HepG2 (cell line): ENCODE data around the gene PPARA. TPM values are rescaled to one million over a fixed set of nuclear protein-coding genes. Genes with fewer than 3 reads are reported as not detected.

Source experiments
- AGO1 ChIP-seq: fragments of 200-400 bp; formaldehyde crosslinking; IDR thresholded peaks from 2 replicates; pipeline ENCODE4 v1.6.1; 2017; ENCODE audit warnings: mild to moderate bottlenecking, low read depth, low read length, moderate library complexity; ENCODE audit not compliant: poor library complexity, severe bottlenecking
- ARNT ChIP-seq: fragments of 450-650 bp; IDR thresholded peaks from 2 replicates; pipeline ENCODE4 v1.6.1; 2017
- EEA1 ChIP-seq: sonication (generic); formaldehyde crosslinking; IDR thresholded peaks from 2 replicates; pipeline ENCODE4 v1.5.1; 2020; ENCODE audit warnings: mild to moderate bottlenecking, missing genetic modification reagents, borderline replicate concordance
- ELF1 ChIP-seq: sonication (generic); formaldehyde crosslinking; IDR thresholded peaks from 2 replicates; pipeline ENCODE4 v1.4.0; 2020; ENCODE audit warnings: missing genetic modification reagents
- HDAC2 ChIP-seq: sonication (generic); formaldehyde crosslinking; IDR thresholded peaks from 2 replicates; pipeline ENCODE4 v1.4.0; 2020; ENCODE audit warnings: missing genetic modification reagents
- HES4 ChIP-seq: sonication (generic); formaldehyde crosslinking; IDR thresholded peaks from 2 replicates; pipeline ENCODE4 v1.9.0; 2021; ENCODE audit warnings: mild to moderate bottlenecking, missing genetic modification reagents, borderline replicate concordance
- HNF4A ChIP-seq: sonication (generic); formaldehyde crosslinking; IDR thresholded peaks from 2 replicates; pipeline ENCODE4 v1.4.0; 2020; ENCODE audit warnings: missing genetic modification reagents
- IRF2 ChIP-seq: IDR thresholded peaks from 2 replicates; pipeline ENCODE4 v1.6.1; 2018; ENCODE audit warnings: missing genetic modification reagents, missing compliant biosample characterization
- MTF1 ChIP-seq: sonication (generic); formaldehyde crosslinking; IDR thresholded peaks from 2 replicates; pipeline ENCODE4 v1.5.0; 2020; ENCODE audit warnings: missing genetic modification reagents
- MYNN ChIP-seq: sonication (generic); formaldehyde crosslinking; IDR thresholded peaks from 2 replicates; pipeline ENCODE4 v1.4.0; 2020; ENCODE audit warnings: mild to moderate bottlenecking, low read depth, missing genetic modification reagents
- RELA ChIP-seq: sonication (generic); formaldehyde crosslinking; IDR thresholded peaks from 2 replicates; pipeline ENCODE4 v1.4.0; 2020; ENCODE audit warnings: missing genetic modification reagents
- SMARCC2 ChIP-seq: fragments of 450-650 bp; IDR thresholded peaks from 2 replicates; pipeline ENCODE4 v1.6.1; 2017; ENCODE audit warnings: antibody characterized with exemption, mild to moderate bottlenecking
- TOE1 ChIP-seq: sonication (generic); formaldehyde crosslinking; IDR thresholded peaks from 2 replicates; pipeline ENCODE4 v1.4.0; 2020; ENCODE audit warnings: mild to moderate bottlenecking, missing genetic modification reagents
- U2AF2 ChIP-seq: fragments of 200-400 bp; formaldehyde crosslinking; IDR thresholded peaks from 2 replicates; pipeline ENCODE4 v1.6.1; 2017; ENCODE audit warnings: low read depth, mild to moderate bottlenecking, low read length
- ZNF138 ChIP-seq: sonication (generic); formaldehyde crosslinking; IDR thresholded peaks from 2 replicates; pipeline ENCODE4 v1.5.0; 2020; ENCODE audit warnings: mild to moderate bottlenecking, low read depth, missing genetic modification reagents
- ZNF337 ChIP-seq: sonication (generic); formaldehyde crosslinking; IDR thresholded peaks from 2 replicates; pipeline ENCODE4 v1.5.1; 2020; ENCODE audit warnings: missing genetic modification reagents, low read depth, mild to moderate bottlenecking, borderline replicate concordance
- ZNF343 ChIP-seq: sonication (generic); formaldehyde crosslinking; IDR thresholded peaks from 2 replicates; pipeline ENCODE4 v1.4.0; 2020; ENCODE audit warnings: mild to moderate bottlenecking, missing genetic modification reagents
- ZNF713 ChIP-seq: sonication (generic); formaldehyde crosslinking; IDR thresholded peaks from 2 replicates; pipeline ENCODE4 v1.4.0; 2020; ENCODE audit warnings: mild to moderate bottlenecking, missing genetic modification reagents
- ZNF839 ChIP-seq: sonication (generic); formaldehyde crosslinking; IDR thresholded peaks from 2 replicates; pipeline ENCODE4 v1.4.0; 2020; ENCODE audit warnings: missing genetic modification reagents, mild to moderate bottlenecking, borderline replicate concordance
- polyA plus RNA-seq, 8 experiments: library from polyadenylated mRNA; depleted of rRNA in 3 of 8; stranded (reverse) in 7 of 8; unstranded in 1 of 8; fragments of >200 nt; fragmentation: Illumina TruSeq in 4 of 8; extraction: Trizol in 4 of 8; gene quantifications; 2 replicates each; pipeline versions ENCODE4 v1.2.1 to v1.2.3, GENCODE V29; 2011 to 2016; ENCODE audit warnings: low read depth in 4 of 8, missing spikeins in 1 of 8, mixed read lengths in 1 of 8; ENCODE audit not compliant: insufficient read depth in 1 of 8
- total RNA-seq, 5 experiments: library from RNA; depleted of rRNA; stranded (reverse); fragments of >200 nt; fragmentation: Illumina TruSeq; extraction: Trizol; gene quantifications; 2 replicates each; pipeline ENCODE4 v1.2.3, GENCODE V29; 2016; ENCODE audit warnings: low read depth in 1 of 5
- TF ChIP-seq, protein P1 (sequence below): sonication (generic); formaldehyde crosslinking; IDR thresholded peaks from 2 replicates; pipeline ENCODE4 v1.5.0; 2020; ENCODE audit warnings: mild to moderate bottlenecking, missing genetic modification reagents
- TF ChIP-seq, protein P2 (sequence below): sonication (generic); formaldehyde crosslinking; IDR thresholded peaks from 2 replicates; pipeline ENCODE4 v1.8.0; 2022; ENCODE audit warnings: mild to moderate bottlenecking, missing genetic modification reagents
- TF ChIP-seq, protein P3 (sequence below): sonication (generic); formaldehyde crosslinking; IDR thresholded peaks from 2 replicates; pipeline ENCODE4 v1.4.0; 2020; ENCODE audit warnings: missing genetic modification reagents, borderline replicate concordance
- TF ChIP-seq, protein P4 (sequence below): sonication (generic); formaldehyde crosslinking; IDR thresholded peaks from 2 replicates; pipeline ENCODE4 v1.4.0; 2020; ENCODE audit warnings: low read depth, mild to moderate bottlenecking, missing genetic modification reagents

Gene PPARA
- total and polyA plus RNA-seq, 2 of the 13 experiments (the other 11 are each of a cell fraction or from before 2014, with no cell fraction given): 18.2 to 24.7 TPM

DNA sequence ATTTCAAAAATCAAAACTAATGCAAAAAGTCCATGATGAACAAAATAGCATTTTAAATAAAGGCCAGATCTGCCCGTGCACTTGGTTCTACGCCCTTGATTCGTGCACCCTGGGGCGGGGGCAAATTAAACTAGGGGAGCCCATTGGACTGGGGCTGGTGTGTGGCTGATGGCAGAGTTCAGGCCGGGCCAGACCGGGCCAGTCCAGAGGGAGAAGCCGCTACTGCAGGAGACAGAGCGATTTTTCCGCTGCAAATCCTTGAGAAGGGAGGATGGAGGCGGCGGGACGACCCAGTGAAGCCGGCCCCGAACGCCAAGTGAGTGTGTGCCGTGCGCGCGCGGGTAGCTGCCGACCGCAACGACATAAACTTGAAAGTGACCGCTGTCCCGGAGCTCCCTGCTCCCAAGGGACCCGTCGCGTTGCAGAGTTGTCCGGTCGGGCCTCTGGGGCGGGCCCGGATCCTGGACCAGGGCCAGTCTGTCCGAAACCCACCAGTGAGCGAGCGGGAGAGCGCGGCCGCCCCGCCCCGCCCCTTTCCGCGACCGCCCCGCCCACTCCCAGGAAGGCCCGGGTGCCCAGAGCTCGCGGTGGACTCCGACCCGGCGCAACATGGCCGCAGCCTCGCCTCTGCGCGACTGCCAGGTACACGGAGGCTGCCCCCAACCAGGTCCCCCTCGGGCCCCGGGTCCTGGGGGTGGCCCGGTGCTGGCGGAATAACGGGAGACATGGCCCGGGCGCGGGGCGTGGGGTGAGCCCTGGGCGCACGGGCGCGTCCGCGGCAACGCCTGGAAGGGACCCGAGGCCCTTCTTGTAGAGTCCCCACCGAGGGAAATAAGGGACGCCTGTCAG lies 117.3 kb downstream of the PPARA start, which contains the start of gene TTC38 (continued):
- TF ChIP-seq, protein P1, sequence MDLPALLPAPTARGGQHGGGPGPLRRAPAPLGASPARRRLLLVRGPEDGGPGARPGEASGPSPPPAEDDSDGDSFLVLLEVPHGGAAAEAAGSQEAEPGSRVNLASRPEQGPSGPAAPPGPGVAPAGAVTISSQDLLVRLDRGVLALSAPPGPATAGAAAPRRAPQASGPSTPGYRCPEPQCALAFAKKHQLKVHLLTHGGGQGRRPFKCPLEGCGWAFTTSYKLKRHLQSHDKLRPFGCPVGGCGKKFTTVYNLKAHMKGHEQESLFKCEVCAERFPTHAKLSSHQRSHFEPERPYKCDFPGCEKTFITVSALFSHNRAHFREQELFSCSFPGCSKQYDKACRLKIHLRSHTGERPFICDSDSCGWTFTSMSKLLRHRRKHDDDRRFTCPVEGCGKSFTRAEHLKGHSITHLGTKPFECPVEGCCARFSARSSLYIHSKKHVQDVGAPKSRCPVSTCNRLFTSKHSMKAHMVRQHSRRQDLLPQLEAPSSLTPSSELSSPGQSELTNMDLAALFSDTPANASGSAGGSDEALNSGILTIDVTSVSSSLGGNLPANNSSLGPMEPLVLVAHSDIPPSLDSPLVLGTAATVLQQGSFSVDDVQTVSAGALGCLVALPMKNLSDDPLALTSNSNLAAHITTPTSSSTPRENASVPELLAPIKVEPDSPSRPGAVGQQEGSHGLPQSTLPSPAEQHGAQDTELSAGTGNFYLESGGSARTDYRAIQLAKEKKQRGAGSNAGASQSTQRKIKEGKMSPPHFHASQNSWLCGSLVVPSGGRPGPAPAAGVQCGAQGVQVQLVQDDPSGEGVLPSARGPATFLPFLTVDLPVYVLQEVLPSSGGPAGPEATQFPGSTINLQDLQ (CRISPR knock-in tag): no peak; the same call in 1 of the 2 replicates
- TF ChIP-seq ELF1 (CRISPR knock-in tag) (no peak; the same call in 1 of the 2 replicates), RELA (peak; percentile 60), EEA1 (CRISPR knock-in tag) (peak; percentile 23; the same call in 1 of the 2 replicates), HDAC2 (CRISPR knock-in tag) (no peak; the same call in 1 of the 2 replicates), HES4 (CRISPR knock-in tag) (peak; percentile 29; the same call in 1 of the 2 replicates), ZNF343 (CRISPR knock-in tag) (no peak; the same call in 1 of the 2 replicates), U2AF2 (no peak), MTF1 (CRISPR knock-in tag) (no peak; the same call in 1 of the 2 replicates), IRF2 (CRISPR knock-in tag) (peak; percentile 22), ZNF138 (CRISPR knock-in tag) (no peak), ZNF337 (CRISPR knock-in tag) (no peak), AGO1 (no peak), SMARCC2 (no peak), MYNN (CRISPR knock-in tag) (no peak), HNF4A (CRISPR knock-in tag) (peak; percentile 70), ZNF713 (no peak), ARNT (no peak), TOE1 (CRISPR knock-in tag) (no peak), ZNF839 (CRISPR knock-in tag) (no peak)
- TF ChIP-seq, protein P2, sequence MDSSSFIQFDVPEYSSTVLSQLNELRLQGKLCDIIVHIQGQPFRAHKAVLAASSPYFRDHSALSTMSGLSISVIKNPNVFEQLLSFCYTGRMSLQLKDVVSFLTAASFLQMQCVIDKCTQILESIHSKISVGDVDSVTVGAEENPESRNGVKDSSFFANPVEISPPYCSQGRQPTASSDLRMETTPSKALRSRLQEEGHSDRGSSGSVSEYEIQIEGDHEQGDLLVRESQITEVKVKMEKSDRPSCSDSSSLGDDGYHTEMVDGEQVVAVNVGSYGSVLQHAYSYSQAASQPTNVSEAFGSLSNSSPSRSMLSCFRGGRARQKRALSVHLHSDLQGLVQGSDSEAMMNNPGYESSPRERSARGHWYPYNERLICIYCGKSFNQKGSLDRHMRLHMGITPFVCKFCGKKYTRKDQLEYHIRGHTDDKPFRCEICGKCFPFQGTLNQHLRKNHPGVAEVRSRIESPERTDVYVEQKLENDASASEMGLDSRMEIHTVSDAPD (CRISPR knock-in tag): 0 out of 2 replicates have a peak, but pooled peaks have one; percentile 42
- TF ChIP-seq, protein P3, sequence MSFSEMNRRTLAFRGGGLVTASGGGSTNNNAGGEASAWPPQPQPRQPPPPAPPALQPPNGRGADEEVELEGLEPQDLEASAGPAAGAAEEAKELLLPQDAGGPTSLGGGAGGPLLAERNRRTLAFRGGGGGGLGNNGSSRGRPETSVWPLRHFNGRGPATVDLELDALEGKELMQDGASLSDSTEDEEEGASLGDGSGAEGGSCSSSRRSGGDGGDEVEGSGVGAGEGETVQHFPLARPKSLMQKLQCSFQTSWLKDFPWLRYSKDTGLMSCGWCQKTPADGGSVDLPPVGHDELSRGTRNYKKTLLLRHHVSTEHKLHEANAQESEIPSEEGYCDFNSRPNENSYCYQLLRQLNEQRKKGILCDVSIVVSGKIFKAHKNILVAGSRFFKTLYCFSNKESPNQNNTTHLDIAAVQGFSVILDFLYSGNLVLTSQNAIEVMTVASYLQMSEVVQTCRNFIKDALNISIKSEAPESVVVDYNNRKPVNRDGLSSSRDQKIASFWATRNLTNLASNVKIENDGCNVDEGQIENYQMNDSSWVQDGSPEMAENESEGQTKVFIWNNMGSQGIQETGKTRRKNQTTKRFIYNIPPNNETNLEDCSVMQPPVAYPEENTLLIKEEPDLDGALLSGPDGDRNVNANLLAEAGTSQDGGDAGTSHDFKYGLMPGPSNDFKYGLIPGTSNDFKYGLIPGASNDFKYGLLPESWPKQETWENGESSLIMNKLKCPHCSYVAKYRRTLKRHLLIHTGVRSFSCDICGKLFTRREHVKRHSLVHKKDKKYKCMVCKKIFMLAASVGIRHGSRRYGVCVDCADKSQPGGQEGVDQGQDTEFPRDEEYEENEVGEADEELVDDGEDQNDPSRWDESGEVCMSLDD: no peak
- TF ChIP-seq, protein P4, sequence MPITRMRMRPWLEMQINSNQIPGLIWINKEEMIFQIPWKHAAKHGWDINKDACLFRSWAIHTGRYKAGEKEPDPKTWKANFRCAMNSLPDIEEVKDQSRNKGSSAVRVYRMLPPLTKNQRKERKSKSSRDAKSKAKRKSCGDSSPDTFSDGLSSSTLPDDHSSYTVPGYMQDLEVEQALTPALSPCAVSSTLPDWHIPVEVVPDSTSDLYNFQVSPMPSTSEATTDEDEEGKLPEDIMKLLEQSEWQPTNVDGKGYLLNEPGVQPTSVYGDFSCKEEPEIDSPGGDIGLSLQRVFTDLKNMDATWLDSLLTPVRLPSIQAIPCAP (CRISPR knock-in tag): no peak
